SK-N-SH treated with all-trans-retinoic acid at 6 μM for 48 hours (cell line): ENCODE measurements around the gene TSPYL6.

Experiments
- GLIS3 ChIP-seq: fragments of 250-450 bp; sonication (Bioruptor Pico); IDR thresholded peaks from 2 replicates; pipeline ENCODE4 v1.5.0; 2020; ENCODE audit warnings: mild to moderate bottlenecking, moderate library complexity
- ISL1 ChIP-seq: fragments of 250-450 bp; sonication (Bioruptor Pico); IDR thresholded peaks from 2 replicates; pipeline ENCODE4 v2.1.2; 2022; ENCODE audit warnings: mild to moderate bottlenecking, moderate library complexity
- RARB ChIP-seq: fragments of 250-450 bp; sonication (Bioruptor Pico); IDR thresholded peaks from 2 replicates; pipeline ENCODE4 v1.8.0; 2021; ENCODE audit warnings: mild to moderate bottlenecking, moderate library complexity
- SNAI2 ChIP-seq: fragments of 250-450 bp; sonication (Bioruptor Pico); IDR thresholded peaks from 2 replicates; pipeline ENCODE4 v1.5.0; 2020; ENCODE audit warnings: mild to moderate bottlenecking, moderate library complexity
- TCF4 ChIP-seq: fragments of 250-450 bp; sonication (Bioruptor Pico); IDR thresholded peaks from 2 replicates; pipeline ENCODE4 v1.8.0; 2021; ENCODE audit warnings: mild to moderate bottlenecking, moderate library complexity, borderline replicate concordance
- ZNF8 ChIP-seq: fragments of 450-650 bp; formaldehyde crosslinking; IDR thresholded peaks from 2 replicates; pipeline ENCODE4 v1.5.0; 2020; ENCODE audit warnings: mild to moderate bottlenecking, moderate library complexity
- TF ChIP-seq, protein P1 (sequence below): fragments of 250-450 bp; sonication (Bioruptor Pico); IDR thresholded peaks from 2 replicates; pipeline ENCODE4 v1.8.0; 2020; ENCODE audit warnings: mild to moderate bottlenecking, moderate library complexity, borderline replicate concordance
- TF ChIP-seq, protein P2 (sequence below): fragments of 250-450 bp; sonication (Bioruptor Pico); IDR thresholded peaks from 2 replicates; pipeline ENCODE4 v1.5.1; 2020; ENCODE audit warnings: low read depth, mild to moderate bottlenecking, moderate library complexity

DNA sequence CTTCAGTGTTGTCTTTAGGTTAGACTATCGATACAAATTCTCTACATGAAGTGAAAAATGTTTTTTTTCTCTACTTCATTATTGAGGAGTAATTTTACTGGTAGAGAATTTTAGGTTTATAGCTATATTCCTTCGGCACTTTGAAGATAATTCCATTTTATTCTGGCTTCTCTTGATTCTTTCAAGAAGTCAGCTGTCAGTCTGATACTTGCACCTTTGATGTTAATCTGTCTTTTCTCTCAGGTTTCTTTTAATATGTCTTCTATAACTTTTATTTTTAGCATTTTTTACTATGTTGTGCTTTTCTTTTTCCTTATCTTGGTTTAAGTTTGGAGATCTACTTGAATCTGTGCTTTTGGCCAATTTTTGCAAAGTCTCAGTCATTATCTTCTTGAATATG is 18.6 kb downstream of the TSPYL6 start:
- TF ChIP-seq RARB (CRISPR knock-in tag) (no peak), SNAI2 (CRISPR knock-in tag) (no peak), ZNF8 (CRISPR knock-in tag) (no peak), ISL1 (CRISPR knock-in tag) (no peak), GLIS3 (CRISPR knock-in tag) (no peak), TCF4 (no peak)
- TF ChIP-seq, protein P1, sequence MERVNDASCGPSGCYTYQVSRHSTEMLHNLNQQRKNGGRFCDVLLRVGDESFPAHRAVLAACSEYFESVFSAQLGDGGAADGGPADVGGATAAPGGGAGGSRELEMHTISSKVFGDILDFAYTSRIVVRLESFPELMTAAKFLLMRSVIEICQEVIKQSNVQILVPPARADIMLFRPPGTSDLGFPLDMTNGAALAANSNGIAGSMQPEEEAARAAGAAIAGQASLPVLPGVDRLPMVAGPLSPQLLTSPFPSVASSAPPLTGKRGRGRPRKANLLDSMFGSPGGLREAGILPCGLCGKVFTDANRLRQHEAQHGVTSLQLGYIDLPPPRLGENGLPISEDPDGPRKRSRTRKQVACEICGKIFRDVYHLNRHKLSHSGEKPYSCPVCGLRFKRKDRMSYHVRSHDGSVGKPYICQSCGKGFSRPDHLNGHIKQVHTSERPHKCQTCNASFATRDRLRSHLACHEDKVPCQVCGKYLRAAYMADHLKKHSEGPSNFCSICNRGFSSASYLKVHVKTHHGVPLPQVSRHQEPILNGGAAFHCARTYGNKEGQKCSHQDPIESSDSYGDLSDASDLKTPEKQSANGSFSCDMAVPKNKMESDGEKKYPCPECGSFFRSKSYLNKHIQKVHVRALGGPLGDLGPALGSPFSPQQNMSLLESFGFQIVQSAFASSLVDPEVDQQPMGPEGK (CRISPR knock-in tag) = no peak
- TF ChIP-seq, protein P2, sequence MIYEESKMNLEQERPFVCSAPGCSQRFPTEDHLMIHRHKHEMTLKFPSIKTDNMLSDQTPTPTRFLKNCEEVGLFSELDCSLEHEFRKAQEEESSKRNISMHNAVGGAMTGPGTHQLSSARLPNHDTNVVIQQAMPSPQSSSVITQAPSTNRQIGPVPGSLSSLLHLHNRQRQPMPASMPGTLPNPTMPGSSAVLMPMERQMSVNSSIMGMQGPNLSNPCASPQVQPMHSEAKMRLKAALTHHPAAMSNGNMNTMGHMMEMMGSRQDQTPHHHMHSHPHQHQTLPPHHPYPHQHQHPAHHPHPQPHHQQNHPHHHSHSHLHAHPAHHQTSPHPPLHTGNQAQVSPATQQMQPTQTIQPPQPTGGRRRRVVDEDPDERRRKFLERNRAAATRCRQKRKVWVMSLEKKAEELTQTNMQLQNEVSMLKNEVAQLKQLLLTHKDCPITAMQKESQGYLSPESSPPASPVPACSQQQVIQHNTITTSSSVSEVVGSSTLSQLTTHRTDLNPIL = no peak
